IMR-90 (cell line): Measurements from ENCODE around the gene ZNF423. TPM values are rescaled to one million over a fixed set of nuclear protein-coding genes. Genes with fewer than 3 reads are reported as not detected.

ENCODE experiments used
- ATAC-seq: fragments of 200-7000 bp; cut with Tn5 transposase; 2 replicates; pipeline ENCODE4 v1.9.1; 2020; ENCODE audit warnings: low read depth, mild to moderate bottlenecking, moderate library complexity
- BruUV-seq: library from RNA; stranded (reverse); fragments of 400-500 nt; replicated peaks from 2 replicates; lab custom pipeline; 2021; lab: Mats Ljungman, UMichigan
- CTCF ChIA-PET: fragments of 300-600 bp; formaldehyde crosslinking; extraction: SDS; loops from one replicate; lab custom pipeline; 2021; ENCODE audit warnings: antibody characterized with exemption; lab: Yijun Ruan, JAX
- POLR2A ChIA-PET: fragments of 300-600 bp; sonication (Branson Sonifier 250); formaldehyde crosslinking; loops from one replicate; lab custom pipeline; 2022; ENCODE audit warnings: antibody characterized with exemption; ENCODE audit not compliant: unreplicated experiment; lab: Charles Lee
- DNase-seq: peaks from one replicate; pipeline ENCODE4 v3.0.0; 2013
- H2AFZ ChIP-seq: replicated peaks from 2 replicates; pipeline ENCODE3; 2013; ENCODE audit warnings: low read length, mild to moderate bottlenecking; ENCODE audit not compliant: poor library complexity
- H2AK5ac ChIP-seq: 2 replicates; pipeline ENCODE4 v1.6.1; 2013; ENCODE audit warnings: low read depth, low read length, inconsistent platforms
- H2AK9ac ChIP-seq: replicated peaks from 2 replicates; pipeline ENCODE3; 2013; ENCODE audit warnings: mild to moderate bottlenecking, low read depth, low read length, moderate library complexity; ENCODE audit not compliant: poor library complexity
- H2BK120ac ChIP-seq: 2 replicates; pipeline ENCODE4 v1.6.1; 2013; ENCODE audit warnings: low read depth, low read length, inconsistent platforms
- H2BK15ac ChIP-seq: 3 replicates; pipeline ENCODE4 v1.6.1; 2013; ENCODE audit warnings: low read depth, low read length, inconsistent platforms
- H2BK20ac ChIP-seq: 2 replicates; pipeline ENCODE4 v1.6.1; 2013; ENCODE audit warnings: low read depth, mild to moderate bottlenecking, inconsistent platforms, low read length, moderate library complexity
- H2BK5ac ChIP-seq: 2 replicates; pipeline ENCODE4 v1.6.1; 2013; ENCODE audit warnings: mild to moderate bottlenecking, low read depth, low read length, inconsistent platforms; ENCODE audit not compliant: poor library complexity, severe bottlenecking
- H3K14ac ChIP-seq: replicated peaks from 2 replicates; pipeline ENCODE4 v1.6.1; 2013; ENCODE audit warnings: low read depth, low read length, inconsistent platforms
- H3K18ac ChIP-seq: 2 replicates; pipeline ENCODE4 v1.6.1; 2013; ENCODE audit warnings: low read depth, low read length, control low read depth
- H3K23ac ChIP-seq: 2 replicates; pipeline ENCODE4 v1.6.1; 2013; ENCODE audit warnings: low read depth, low read length, inconsistent platforms
- H3K27ac ChIP-seq: 2 replicates; pipeline ENCODE4 v1.5.1; 2013; ENCODE audit warnings: mild to moderate bottlenecking, control low read depth, low read length; ENCODE audit not compliant: insufficient read depth
- H3K27me3 ChIP-seq: 2 replicates; pipeline ENCODE4 v1.6.1; 2013; ENCODE audit warnings: low read length; ENCODE audit not compliant: control insufficient read depth, insufficient read depth
- H3K36me3 ChIP-seq: 2 replicates; pipeline ENCODE4 v1.6.1; 2013; ENCODE audit warnings: low read length, mixed read lengths; ENCODE audit not compliant: control insufficient read depth, insufficient read depth
- H3K4ac ChIP-seq: 2 replicates; pipeline ENCODE4 v1.6.1; 2013; ENCODE audit warnings: low read depth, low read length, inconsistent platforms
- H3K4me1 ChIP-seq: 2 replicates; pipeline ENCODE4 v1.6.1; 2013; ENCODE audit warnings: low read length, mixed read lengths; ENCODE audit not compliant: control insufficient read depth, insufficient read depth
- H3K4me2 ChIP-seq: 2 replicates; pipeline ENCODE4 v1.6.1; 2013; ENCODE audit warnings: low read depth, mild to moderate bottlenecking, control low read depth, low read length, moderate library complexity
- H3K4me3 ChIP-seq: 2 replicates; pipeline ENCODE4 v1.5.1; 2013; ENCODE audit warnings: low read depth, mild to moderate bottlenecking, control low read depth, low read length, moderate library complexity; ENCODE audit not compliant: insufficient read depth
- H3K56ac ChIP-seq: 2 replicates; pipeline ENCODE4 v1.6.1; 2013; ENCODE audit warnings: low read length, inconsistent platforms; ENCODE audit not compliant: insufficient read depth; ENCODE audit errors: extremely low read depth
- H3K79me1 ChIP-seq, 2 experiments: 2 replicates each; pipeline ENCODE4 v1.6.1; 2013; ENCODE audit warnings: low read length in 2 of 2, inconsistent platforms in 1 of 2, low read depth in 1 of 2
- H3K9ac ChIP-seq: 2 replicates; pipeline ENCODE4 v1.6.1; 2013; ENCODE audit warnings: low read depth, low read length, control low read depth
- H3K9me1 ChIP-seq: 2 replicates; pipeline ENCODE4 v1.6.1; 2013; ENCODE audit warnings: low read length, inconsistent platforms; ENCODE audit not compliant: insufficient read depth
- H3K9me3 ChIP-seq: 2 replicates; pipeline ENCODE4 v1.6.1; 2013; ENCODE audit warnings: low read length; ENCODE audit not compliant: control insufficient read depth, insufficient read depth
- H4K20me1 ChIP-seq: 2 replicates; pipeline ENCODE4 v1.6.1; 2013; ENCODE audit warnings: low read length, inconsistent platforms; ENCODE audit not compliant: insufficient read depth
- H4K5ac ChIP-seq: 2 replicates; pipeline ENCODE4 v1.6.1; 2013; ENCODE audit warnings: mild to moderate bottlenecking, low read depth, low read length, control low read depth
- H4K8ac ChIP-seq, 2 experiments: 2 replicates each; pipeline ENCODE4 v1.6.1; 2013; ENCODE audit warnings: low read depth in 2 of 2, low read length in 2 of 2, control low read depth in 1 of 2, inconsistent platforms in 1 of 2
- H4K91ac ChIP-seq: 2 replicates; pipeline ENCODE4 v1.6.1; 2013; ENCODE audit warnings: low read depth, low read length, inconsistent platforms; ENCODE audit not compliant: insufficient read depth
- BHLHE40 ChIP-seq: fragments of 150-350 bp; IDR thresholded peaks from 2 replicates; pipeline ENCODE4 v1.6.1; 2016; ENCODE audit warnings: mild to moderate bottlenecking, low read depth, low read length
- CEBPB ChIP-seq: IDR thresholded peaks from 2 replicates; pipeline ENCODE4 v1.6.1; 2012; ENCODE audit warnings: low read depth, low read length, improper control_type of control experiment
- CHD1 ChIP-seq: IDR thresholded peaks from 2 replicates; pipeline ENCODE4 v1.6.1; 2012; ENCODE audit warnings: low read depth, low read length, improper control_type of control experiment
- CTCF ChIP-seq: conservative IDR thresholded peaks from 2 replicates; pipeline ENCODE4 v1.5.1; 2012; ENCODE audit warnings: mild to moderate bottlenecking, low read depth, low read length, improper control_type of control experiment
- ELK1 ChIP-seq: fragments of 150-350 bp; IDR thresholded peaks from 2 replicates; pipeline ENCODE4 v1.6.1; 2016; ENCODE audit warnings: low read depth, mild to moderate bottlenecking, low read length, moderate library complexity, borderline replicate concordance
- FOS ChIP-seq: fragments of 150-350 bp; IDR thresholded peaks from 2 replicates; pipeline ENCODE4 v1.6.1; 2016; ENCODE audit warnings: low read depth, low read length
- MAZ ChIP-seq: IDR thresholded peaks from 2 replicates; pipeline ENCODE4 v1.6.1; 2012; ENCODE audit warnings: low read depth, mild to moderate bottlenecking, low read length, improper control_type of control experiment, moderate library complexity, borderline replicate concordance
- RCOR1 ChIP-seq: IDR thresholded peaks from 2 replicates; pipeline ENCODE4 v1.6.1; 2012; ENCODE audit warnings: mild to moderate bottlenecking, low read length, improper control_type of control experiment; ENCODE audit not compliant: insufficient replicate concordance
- SMC3 ChIP-seq: fragments of 150-350 bp; IDR thresholded peaks from 2 replicates; pipeline ENCODE4 v1.6.1; 2016; ENCODE audit warnings: low read depth, mild to moderate bottlenecking, antibody characterized with exemption, low read length, moderate library complexity
- WGBS, 2 experiments: methylation state at CpG; one replicate each; pipeline versions ENCODE4 v1.1.5 to v1.1.7; 2013; ENCODE audit warnings: missing lambda C conversion rate in 2 of 2; ENCODE audit not compliant: insufficient read length in 1 of 2; ENCODE audit errors: extremely low coverage in 2 of 2; 5-methylcytosine and 5-hydroxymethylcytosine counted together
- dilution Hi-C: fragments of 300-500 bp; cut with HindIII; formaldehyde crosslinking; loops from one replicate; pipeline ENCODE4 v1.14.3; 2018; ENCODE audit warnings: low sequenced_read_pairs; ENCODE audit not compliant: unreplicated experiment
- in situ Hi-C: fragments of 300-500 bp; cut with MboI; formaldehyde crosslinking; loops from 3 replicates; pipeline ENCODE4 v1.14.3; 2019; ENCODE audit warnings: low sequenced_read_pairs, inconsistent platforms, mixed read lengths
- intact Hi-C: fragments of 100-400 bp; cut with micrococcal nuclease; formaldehyde crosslinking; loops from 2 replicates; pipeline ENCODE4 v1.10.0; 2022
- polyA plus RNA-seq, 3 experiments: library from polyadenylated mRNA; depleted of rRNA; stranded (reverse); fragments of >200 nt; gene quantifications; 2 replicates each; pipeline ENCODE4 v1.2.3, GENCODE V29; 2012; ENCODE audit warnings: low replicate concordance in 1 of 3
- total RNA-seq: library from RNA; depleted of rRNA; stranded (reverse); fragments of >200 nt; gene quantifications from 2 replicates; pipeline ENCODE4 v1.2.3, GENCODE V29; 2012

The ZNF423 gene
- total and polyA plus RNA-seq, 2 of the 4 experiments (the other 2 are of a cell fraction): under 0.01 to 0.10 TPM

- Histone ChIP-seq H3K4ac (no peak overlapping the region), H4K8ac (no peak overlapping the region), H2AK5ac (no peak overlapping the region), H3K27me3 (peaks cover 24% of the 10 kb centered on the region), H3K36me3 (no peaks in the 10 kb centered on the region), H3K9me3 (no peaks in the 10 kb centered on the region), H2AFZ (no peak overlapping the region), H3K79me1 (no peaks in the 10 kb centered on the region), H4K91ac (no peak overlapping the region), H2BK15ac (no peak overlapping the region), H3K14ac (no peak overlapping the region), H4K5ac (no peak overlapping the region), H3K23ac (no peak overlapping the region), H3K4me1 (no peaks in the 10 kb centered on the region), H3K4me2 (no peak overlapping the region), H2AK9ac (no peak overlapping the region), H3K27ac (no peak overlapping the region), H3K56ac (no peak overlapping the region), H2BK120ac (no peak overlapping the region), H4K20me1 (no peaks in the 10 kb centered on the region), H2BK5ac (no peak overlapping the region), H3K9me1 (no peaks in the 10 kb centered on the region), H3K9ac (no peak overlapping the region), H3K18ac (no peak overlapping the region), H2BK20ac (no peak overlapping the region), H3K4me3 (no peak overlapping the region)
- intact Hi-C loops (no loop called here), dilution Hi-C loops (no loop called here), in situ Hi-C loops (no loop called here)
- no TSS peak for BruUV-seq
- ATAC-seq (no peak), DNase-seq (no peak)
- WGBS, 2 experiments: no CpG with 5 or more reads among the region's 3 CpGs
- TF ChIP-seq RCOR1 (no peak), CTCF (no peak), CEBPB (no peak), SMC3 (no peak), CHD1 (no peak), ELK1 (no peak), MAZ (no peak), BHLHE40 (no peak), FOS (no peak)
- ChIA-PET POLR2A (no interaction called here), CTCF (no interaction called here)
Measured at GRCh38 chr16:49703483-49703882, 152.4 kb downstream of the ZNF423 start.
